ENCODE results near the gene ZCCHC14. TPM values are rescaled to one million over a fixed set of nuclear protein-coding genes. Genes with fewer than 3 reads are reported as not detected.

The ZCCHC14 gene
- total and polyA plus RNA-seq, 2 donors (not counting 1 experiment from before 2014, with no cell fraction given): 0.70 to 4.4 TPM

DNA sequence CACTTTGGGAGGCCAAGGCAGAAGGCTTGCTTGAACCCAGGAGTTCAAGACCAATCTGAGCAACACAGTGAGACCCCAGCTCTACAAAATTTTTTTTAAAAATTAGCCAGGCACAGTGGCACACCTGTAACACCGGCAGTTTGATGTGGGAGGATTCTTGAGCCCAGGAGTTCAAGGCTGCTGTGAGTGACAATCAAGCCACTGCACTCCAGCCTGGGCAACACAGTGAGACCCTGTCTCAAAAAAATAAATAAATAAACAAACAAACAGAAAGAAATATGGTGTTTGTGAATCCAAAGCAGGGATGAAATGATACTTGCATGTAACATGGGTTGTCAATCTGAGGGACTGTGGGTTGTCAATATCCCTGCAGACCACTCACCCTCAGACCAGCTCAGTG lies 125.9 kb downstream of the ZCCHC14 start:
- Histone ChIP-seq H3K36me3 (replicated peaks in 1 of 2; ENCODE audit: control extremely low read depth in 1 of 2, control insufficient read depth in 1 of 2, extremely low read depth in 1 of 2, insufficient read depth in 2 of 2, low read length in 1 of 2) (peaks cover 0 to 15% of the 10 kb centered on the region in 2 experiments), H3K4me1 (ENCODE audit: control insufficient read depth in 2 of 2, insufficient read depth in 2 of 2, low read length in 2 of 2) (peaks cover 6 to 11% of the 10 kb centered on the region in 2 donors), H2AFZ (ENCODE audit: insufficient read depth, low read depth, low read length, poor library complexity, severe bottlenecking) (no peak overlapping the region), H3K27ac (ENCODE audit: low read length in 2 of 2) (no peak overlapping the region), H4K20me1 (ENCODE audit: control insufficient read depth, insufficient read depth, low read length, poor library complexity, severe bottlenecking) (peaks cover 81% of the 10 kb centered on the region), H3K27me3 (replicated peaks in 1 of 4; ENCODE audit: control extremely low read depth in 1 of 4, control insufficient read depth in 3 of 4, insufficient read depth in 4 of 4, low read length in 3 of 4) (no peaks in the 10 kb centered on the region), H3K4me2 (replicated peaks; ENCODE audit: low read depth, low read length, poor library complexity, severe bottlenecking) (no peak overlapping the region), H3K4me3 (ENCODE audit: control extremely low read depth in 1 of 5, extremely low read depth in 1 of 5, insufficient read depth in 1 of 5, low read depth in 2 of 5, low read length in 4 of 5) (no peak overlapping the region), H3K9me3 (ENCODE audit: control extremely low read depth in 1 of 3, control insufficient read depth in 2 of 3, insufficient read depth in 1 of 3, low read length in 2 of 3) (no peaks in the 10 kb centered on the region), H3K79me2 (ENCODE audit: control insufficient read depth, insufficient read depth, low read length) (peaks cover 85% of the 10 kb centered on the region), H3K9ac (ENCODE audit: low read length) (no peak overlapping the region)
- Mint-ChIP-seq H3K27me3 (no peaks in the 10 kb centered on the region), H3K4me1 (peaks cover 22% of the 10 kb centered on the region), H3K9me3 (ENCODE audit: insufficient read depth) (no peaks in the 10 kb centered on the region), H3K4me3 (no peak overlapping the region), H3K27ac (no peak overlapping the region)
- POLR2A ChIA-PET: no interaction called here
- no peak for ATAC-seq (ENCODE audit: low read depth)
- no peak for DNase-seq
- intact Hi-C loops (cut with micrococcal nuclease): no loop called here
- TF ChIP-seq, protein P1, sequence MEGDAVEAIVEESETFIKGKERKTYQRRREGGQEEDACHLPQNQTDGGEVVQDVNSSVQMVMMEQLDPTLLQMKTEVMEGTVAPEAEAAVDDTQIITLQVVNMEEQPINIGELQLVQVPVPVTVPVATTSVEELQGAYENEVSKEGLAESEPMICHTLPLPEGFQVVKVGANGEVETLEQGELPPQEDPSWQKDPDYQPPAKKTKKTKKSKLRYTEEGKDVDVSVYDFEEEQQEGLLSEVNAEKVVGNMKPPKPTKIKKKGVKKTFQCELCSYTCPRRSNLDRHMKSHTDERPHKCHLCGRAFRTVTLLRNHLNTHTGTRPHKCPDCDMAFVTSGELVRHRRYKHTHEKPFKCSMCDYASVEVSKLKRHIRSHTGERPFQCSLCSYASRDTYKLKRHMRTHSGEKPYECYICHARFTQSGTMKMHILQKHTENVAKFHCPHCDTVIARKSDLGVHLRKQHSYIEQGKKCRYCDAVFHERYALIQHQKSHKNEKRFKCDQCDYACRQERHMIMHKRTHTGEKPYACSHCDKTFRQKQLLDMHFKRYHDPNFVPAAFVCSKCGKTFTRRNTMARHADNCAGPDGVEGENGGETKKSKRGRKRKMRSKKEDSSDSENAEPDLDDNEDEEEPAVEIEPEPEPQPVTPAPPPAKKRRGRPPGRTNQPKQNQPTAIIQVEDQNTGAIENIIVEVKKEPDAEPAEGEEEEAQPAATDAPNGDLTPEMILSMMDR (IDR thresholded peaks at IDR 0.05): no peak
- no peak for TF ChIP-seq EZH2 (IDR thresholded peaks at IDR 0.05; ENCODE audit: borderline replicate concordance, insufficient read depth, low read depth, low read length, poor library complexity, severe bottlenecking)
- CTCF ChIA-PET: no interaction called here
- WGBS (ENCODE audit: insufficient coverage): no CpG with 5 or more reads among the region's 1 CpG

DNA sequence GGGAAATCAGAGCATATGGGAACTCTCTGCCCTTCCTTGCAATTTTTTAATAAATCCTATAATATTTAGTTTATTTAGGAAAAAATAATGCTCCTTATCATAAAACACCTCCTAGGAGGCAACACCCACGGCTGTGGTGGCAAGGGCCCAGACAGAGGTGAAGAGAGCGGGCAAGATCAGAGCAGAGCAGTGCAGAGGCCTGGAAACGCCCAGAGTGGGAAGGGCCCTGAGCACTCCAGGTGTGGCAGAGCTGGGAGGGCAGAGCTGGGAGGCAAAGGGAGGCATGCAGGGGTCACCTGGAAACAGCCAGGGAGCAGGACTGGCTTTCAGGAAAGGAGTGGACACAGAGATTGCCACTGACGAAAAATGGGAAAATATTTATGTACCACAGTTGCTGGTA lies 126.5 kb downstream of the ZCCHC14 start:
- H3K4me3 Mint-ChIP-seq: no peak overlapping the region
- Histone ChIP-seq H3K4me3 (ENCODE audit: control extremely low read depth in 1 of 5, extremely low read depth in 1 of 5, insufficient read depth in 1 of 5, low read depth in 2 of 5, low read length in 4 of 5) (no peak overlapping the region), H3K4me1 (ENCODE audit: control insufficient read depth in 2 of 2, insufficient read depth in 2 of 2, low read length in 2 of 2) (peaks cover 6 to 11% of the 10 kb centered on the region in 2 donors), H3K36me3 (replicated peaks in 1 of 2; ENCODE audit: control extremely low read depth in 1 of 2, control insufficient read depth in 1 of 2, extremely low read depth in 1 of 2, insufficient read depth in 2 of 2, low read length in 1 of 2) (peaks cover 0 to 22% of the 10 kb centered on the region in 2 experiments), H3K9me3 (ENCODE audit: control extremely low read depth in 1 of 3, control insufficient read depth in 2 of 3, insufficient read depth in 1 of 3, low read length in 2 of 3) (no peaks in the 10 kb centered on the region), H3K79me2 (ENCODE audit: control insufficient read depth, insufficient read depth, low read length) (peaks cover 84% of the 10 kb centered on the region), H3K4me2 (replicated peaks; ENCODE audit: low read depth, low read length, poor library complexity, severe bottlenecking) (no peak overlapping the region), H4K20me1 (ENCODE audit: control insufficient read depth, insufficient read depth, low read length, poor library complexity, severe bottlenecking) (peaks cover 75% of the 10 kb centered on the region), H3K9ac (ENCODE audit: low read length) (no peak overlapping the region), H3K27ac (ENCODE audit: low read length in 2 of 2) (no peak overlapping the region), H3K27me3 (replicated peaks in 1 of 4; ENCODE audit: control extremely low read depth in 1 of 4, control insufficient read depth in 3 of 4, insufficient read depth in 4 of 4, low read length in 3 of 4) (no peaks in the 10 kb centered on the region), H2AFZ (ENCODE audit: insufficient read depth, low read depth, low read length, poor library complexity, severe bottlenecking) (no peak overlapping the region)
- WGBS (ENCODE audit: insufficient coverage): 97% methylated on average over 4 of the region's 4 CpGs
- no peaks in the 10 kb centered on the region for H3K27me3 Mint-ChIP-seq
- ATAC-seq (ENCODE audit: low read depth) (no peak), DNase-seq (no peak)
- ChIA-PET POLR2A (no interaction called here), CTCF (no interaction called here)
- TF ChIP-seq, protein P1 (IDR thresholded peaks at IDR 0.05): no peak
- no peak for TF ChIP-seq EZH2 (IDR thresholded peaks at IDR 0.05; ENCODE audit: borderline replicate concordance, insufficient read depth, low read depth, low read length, poor library complexity, severe bottlenecking)
- no peaks in the 10 kb centered on the region for H3K9me3 Mint-ChIP-seq (ENCODE audit: insufficient read depth)
- H3K4me1 Mint-ChIP-seq: peaks cover 22% of the 10 kb centered on the region
- intact Hi-C loops (cut with micrococcal nuclease): no loop called here
- H3K27ac Mint-ChIP-seq: peak overlapping the region; percentile 37

Data from B cell (primary cell).